HG02970 (cell line): ENCODE results near the gene KATNB1.
"Not testable (repeated sequence)": the region's sequence is repeated elsewhere in the genome, so short reads cannot be mapped to it uniquely, and the experiment has no call there.

ENCODE experiments used
- ATAC-seq: cut with Tn5 transposase; IDR thresholded peaks from one replicate; pipeline ENCODE4 v1.9.1; 2021; ENCODE audit warnings: mild to moderate bottlenecking, moderate library complexity, moderate number of reproducible peaks; ENCODE audit not compliant: unreplicated experiment, low FRiP score

KATNB1 gene

GRCh38 chr16:57724531-57724930, 11.0 kb upstream of the KATNB1 start:
- no peak for ATAC-seq

- ATAC-seq: no peak
Observed at GRCh38 chr16:57725151-57725550, 10.4 kb upstream of the KATNB1 start.

DNA sequence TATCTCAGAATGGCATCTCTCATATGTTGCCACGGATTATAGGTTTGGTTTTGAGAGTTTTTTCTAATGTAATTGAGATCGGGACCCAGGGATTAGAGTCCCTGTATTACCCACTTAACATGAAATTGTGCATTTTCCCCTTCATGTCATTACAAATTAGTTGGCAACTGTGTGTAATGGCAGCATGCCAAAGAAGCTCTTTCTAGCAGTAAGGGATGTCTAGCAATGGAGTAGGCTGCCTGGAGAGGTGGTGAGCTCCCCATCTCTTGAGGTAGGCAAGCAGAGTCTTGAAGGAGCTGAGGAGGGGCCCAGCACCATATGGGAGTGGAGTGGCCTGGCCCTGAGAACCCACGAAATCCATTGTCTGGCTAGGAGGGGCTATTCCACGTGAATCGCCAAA, 10.0 kb upstream of the KATNB1 start:
- no peak for ATAC-seq

DNA sequence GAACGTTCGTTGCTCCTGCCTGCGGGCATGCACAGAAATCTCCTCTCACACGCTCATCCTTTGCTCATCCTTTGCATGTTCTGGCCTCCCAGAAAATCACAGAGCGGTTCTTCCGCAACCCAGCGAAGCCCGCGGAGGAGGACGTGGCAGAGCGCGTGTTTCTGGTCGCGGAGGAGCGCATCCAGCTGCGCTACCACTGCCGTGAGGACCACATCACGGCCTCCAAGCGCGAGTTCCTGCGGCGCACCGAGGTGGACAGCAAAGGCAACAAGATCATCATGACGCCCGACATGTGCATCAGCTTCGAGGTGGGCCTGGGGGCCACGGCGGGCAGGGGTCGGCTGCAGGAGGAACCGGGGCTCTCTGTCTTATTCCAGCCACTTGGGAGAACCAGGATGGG, 9.6 kb upstream of the KATNB1 start:
- no peak for ATAC-seq

DNA sequence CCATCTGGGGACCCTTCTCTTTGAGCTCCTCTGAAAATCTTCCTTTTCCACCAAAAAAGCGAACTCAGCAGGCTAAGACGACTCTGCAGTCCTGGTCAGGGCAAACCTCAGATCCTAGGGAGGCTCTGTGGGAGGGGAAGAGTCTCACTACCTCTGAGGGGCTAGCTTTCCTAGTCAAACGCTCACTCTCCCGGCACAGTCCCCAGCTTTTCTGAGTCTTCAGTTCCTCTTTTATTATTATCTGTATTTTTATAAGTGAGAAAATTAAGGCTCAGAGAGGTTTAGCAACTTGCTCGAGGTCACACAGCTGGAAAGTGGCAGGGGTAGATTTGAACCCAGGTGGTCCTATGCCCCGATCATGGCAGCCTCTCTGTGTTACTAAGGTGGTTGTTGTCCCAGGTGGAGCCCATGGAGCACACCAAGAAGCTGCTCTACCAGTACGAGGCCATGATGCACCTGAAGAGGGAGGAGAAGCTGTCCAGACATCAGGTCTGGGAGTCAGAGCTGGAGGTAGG, 9.1 kb upstream of the KATNB1 start:
- no peak for ATAC-seq

- no peak for ATAC-seq
Observed at GRCh38 chr16:57727610-57728009, 8.0 kb upstream of the KATNB1 start.

GRCh38 chr16:57728336-57729181, 7.0 kb upstream of the KATNB1 start:
- ATAC-seq: no peak

DNA sequence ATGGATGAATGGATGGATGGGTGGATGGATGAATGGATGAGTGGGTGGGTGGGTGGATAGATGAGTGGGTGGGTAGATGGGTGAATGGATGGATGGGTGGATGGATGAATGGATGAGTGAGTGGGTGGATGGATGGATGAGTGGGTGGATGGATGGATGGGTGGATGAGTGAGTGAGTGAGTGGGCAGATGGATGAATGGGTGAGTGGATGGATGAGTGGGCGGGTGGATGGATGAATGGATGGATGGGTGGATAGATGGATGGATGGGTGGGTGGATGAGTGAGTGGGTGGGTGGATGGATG, 6.4 kb upstream of the KATNB1 start:
- no peak for ATAC-seq

DNA sequence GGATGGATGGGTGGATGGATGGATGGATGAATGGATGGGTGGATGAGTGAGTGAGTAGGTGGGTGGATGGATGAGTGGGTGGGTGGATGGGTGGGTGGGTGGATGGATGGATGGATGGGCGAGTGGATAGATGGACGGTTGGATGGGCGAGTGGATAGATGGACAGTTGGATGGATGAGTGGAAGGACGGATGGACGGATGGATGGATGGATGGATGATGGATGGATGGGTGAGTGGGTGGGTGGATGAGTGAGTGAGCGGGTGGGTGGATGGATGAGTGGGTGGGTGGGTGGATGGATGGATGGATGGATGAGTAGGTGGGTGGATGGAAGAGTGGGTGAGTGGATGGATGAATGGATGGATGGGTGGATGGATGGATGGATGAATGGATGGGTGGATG, 5.7 kb upstream of the KATNB1 start:
- ATAC-seq: not testable (repeated sequence)

DNA sequence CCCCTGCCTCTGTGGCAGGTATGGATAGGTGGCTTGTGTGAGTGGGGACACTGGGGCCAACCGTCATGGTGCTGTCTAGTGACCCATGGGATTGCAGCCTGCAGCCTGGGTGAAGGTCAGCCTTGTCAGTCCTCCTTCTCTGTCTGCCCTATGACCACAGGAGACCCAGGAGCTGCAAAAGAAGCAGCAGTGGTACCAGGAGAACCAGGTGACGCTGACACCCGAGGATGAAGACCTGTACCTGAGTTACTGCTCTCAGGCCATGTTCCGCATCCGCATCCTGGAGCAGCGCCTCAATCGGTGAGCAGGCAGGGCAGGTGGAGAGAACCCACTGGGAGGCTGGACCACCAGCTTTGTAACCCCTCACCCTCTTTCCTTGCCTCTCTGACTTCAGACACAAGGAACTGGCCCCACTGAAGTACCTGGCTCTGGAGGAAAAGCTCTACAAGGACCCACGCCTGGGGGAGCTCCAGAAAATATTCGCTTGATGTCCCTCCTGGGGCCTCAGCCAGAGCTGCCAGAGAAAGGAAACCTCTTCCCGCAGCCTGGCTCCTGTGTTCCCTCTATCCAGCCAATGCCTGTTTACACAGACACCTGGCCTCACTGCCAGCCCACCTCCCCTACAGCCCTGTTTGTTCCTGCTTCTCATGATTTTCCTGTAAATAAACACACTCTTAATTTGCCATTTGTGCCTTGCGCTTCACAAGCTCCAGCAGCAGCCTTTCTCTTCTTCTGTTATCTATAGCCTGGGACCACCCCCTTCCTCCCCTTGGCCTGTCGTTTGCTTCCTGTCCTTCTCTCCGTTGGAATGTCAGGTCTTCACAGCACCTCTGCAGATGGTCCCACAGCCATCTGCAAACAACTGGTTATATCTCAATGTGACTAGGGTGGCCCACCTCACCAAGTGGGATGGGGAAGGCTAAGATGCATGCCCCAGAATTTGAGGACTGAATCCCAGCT, 4.5 kb upstream of the KATNB1 start:
- no peak for ATAC-seq

GRCh38 chr16:57732037-57732436, 3.5 kb upstream of the KATNB1 start:
- no peak for ATAC-seq

DNA sequence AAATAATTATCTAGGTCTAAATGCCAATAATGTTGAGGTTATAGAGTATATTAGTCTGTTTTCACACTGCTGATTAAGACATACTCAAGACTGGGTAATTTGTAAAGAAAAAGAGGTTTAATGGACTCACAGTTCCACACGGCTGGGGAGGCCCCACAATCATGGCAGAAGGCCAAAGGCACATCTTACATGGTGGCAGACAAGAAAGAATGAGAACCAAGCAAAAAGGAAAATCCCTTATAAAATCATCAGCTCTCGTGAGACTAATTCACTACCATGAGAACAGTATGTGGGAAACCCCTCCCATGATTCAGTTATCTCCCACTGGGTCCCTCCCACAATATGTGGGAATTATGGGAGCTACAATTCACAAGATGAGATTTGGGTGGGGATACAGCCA, 2.9 kb upstream of the KATNB1 start:
- ATAC-seq: no peak

DNA sequence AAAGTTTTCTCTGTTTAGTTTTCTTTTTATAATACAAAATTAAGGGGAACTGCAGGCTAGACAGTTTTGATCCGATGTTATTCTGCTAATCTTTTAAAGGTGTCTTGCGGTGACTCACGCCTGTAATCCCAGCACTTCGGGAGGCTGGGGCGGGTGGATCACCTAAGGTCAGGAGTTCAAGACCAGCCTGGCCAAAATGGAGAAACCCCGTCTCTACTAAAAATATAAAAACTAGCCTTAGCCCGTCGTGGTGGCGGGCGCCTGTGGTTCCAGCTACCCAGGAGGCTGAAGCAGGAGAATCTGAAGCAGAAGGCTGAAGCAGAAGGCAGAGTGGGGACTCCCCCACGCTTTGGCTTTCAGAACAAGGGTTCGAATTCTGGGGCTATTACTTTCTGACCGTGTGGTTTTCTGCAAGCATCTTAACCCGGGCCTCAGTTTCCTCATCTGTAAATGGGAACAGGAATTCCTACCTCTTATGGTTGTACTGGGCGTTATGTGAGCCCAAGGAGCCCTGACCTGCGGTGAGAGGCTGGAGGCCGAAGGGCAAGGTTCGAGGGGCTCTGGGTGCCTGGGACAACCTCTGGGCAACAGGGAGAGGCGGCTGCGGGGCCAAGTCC, 1.2 kb upstream of the KATNB1 start:
- no peak for ATAC-seq

- ATAC-seq: peak; percentile 87
Observed at GRCh38 chr16:57734925-57735754, 430 bp upstream of the KATNB1 start.

DNA sequence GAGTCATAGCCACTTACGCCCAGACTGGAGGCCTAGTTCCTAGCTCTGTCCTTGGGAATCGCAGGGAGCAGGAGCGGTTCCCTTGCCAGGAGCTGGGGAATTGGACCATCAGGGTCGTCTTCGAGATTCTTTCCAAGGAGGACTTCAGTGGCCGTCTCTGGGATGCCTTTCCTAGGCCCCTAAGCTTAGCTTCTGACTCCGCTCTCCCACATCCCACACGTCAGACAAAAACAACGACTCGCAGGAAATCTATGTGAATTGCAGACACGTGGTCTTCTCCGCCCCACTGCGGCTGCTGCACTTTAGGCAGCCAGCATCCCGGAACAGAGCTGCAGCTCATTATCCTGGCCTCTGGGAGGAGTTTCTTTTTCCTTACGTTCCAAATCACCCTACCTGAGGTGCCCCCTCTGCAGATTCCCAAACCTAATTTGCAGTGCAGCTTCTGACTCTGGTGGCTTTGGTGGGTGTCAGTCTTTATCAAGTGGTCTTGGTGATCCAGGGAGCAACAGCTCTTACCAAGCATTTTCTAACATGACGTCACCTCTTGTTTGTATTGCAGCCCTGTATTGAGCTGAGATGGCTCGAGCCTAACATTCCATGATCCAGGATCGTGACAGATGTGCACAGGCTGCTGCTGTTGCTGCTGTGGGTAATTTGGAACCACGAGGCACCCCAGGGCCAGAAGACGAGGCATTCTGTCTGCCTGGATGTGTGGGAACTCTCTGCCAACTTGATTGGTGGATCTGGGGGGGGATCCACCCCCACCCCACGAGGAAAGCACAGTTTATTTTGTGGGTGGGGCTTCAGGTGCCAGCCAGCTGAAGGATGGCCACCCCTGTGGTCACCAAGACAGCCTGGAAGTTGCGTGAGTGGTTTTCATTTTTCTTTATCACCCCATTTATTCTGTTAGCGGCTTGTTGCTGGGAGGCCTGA, 1.1 kb downstream of the KATNB1 start:
- ATAC-seq: no peak

DNA sequence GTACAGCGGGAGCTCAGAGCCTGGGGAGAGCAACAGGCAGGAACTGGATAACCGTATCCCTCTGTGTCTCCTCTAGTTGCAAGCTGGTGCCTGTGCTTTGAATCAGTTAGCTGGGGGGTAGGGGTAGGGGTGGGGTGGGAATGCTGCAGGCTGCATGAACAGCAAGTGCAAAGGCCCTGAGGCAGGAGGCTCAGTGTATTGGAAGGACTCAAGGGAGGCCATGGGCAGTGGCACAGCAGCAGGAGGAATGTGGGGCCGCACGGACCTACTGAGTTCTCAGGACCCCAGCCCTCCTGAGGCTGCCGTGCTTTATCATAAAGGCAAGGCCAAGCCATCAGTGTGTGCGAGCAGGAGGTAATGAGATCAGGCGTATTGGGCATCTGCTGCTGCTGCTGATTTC, 3.3 kb downstream of the KATNB1 start:
- no peak for ATAC-seq

- ATAC-seq: no peak
Observed at GRCh38 chr16:57739756-57740422, 4.3 kb downstream of the KATNB1 start.

DNA sequence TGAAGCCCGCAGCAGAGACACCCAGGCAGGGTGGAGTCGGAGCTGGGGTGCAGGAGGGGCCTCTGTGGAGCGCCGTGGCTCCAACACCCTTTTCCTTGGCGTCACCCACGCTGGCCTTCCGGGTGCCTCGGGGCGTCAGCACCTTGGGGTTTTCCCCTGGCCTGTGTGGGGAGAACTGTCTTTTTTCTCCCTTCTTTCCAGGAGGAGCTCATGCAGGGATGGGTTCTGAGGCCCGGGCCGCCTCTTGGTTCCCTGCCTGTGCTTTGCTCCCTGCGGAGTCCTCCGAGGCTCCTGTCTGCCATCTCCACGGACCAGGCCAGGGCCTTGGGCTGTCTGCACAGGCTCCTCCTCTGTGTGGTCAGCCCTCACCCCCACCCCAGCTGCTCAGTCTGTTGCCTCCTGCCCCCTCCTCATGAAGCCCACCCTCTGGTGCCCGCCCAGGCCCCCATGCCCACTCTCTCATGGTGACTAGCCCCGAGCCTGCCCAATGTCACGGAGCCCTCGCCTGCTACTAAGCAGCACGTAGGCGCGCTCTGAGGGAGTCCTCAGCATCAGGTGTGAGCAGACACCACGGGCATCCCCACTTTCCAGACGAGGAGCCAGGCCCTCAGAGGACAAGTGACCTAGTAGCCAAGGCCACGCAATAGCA, 5.0 kb downstream of the KATNB1 start:
- no peak for ATAC-seq
